ENCODE measurements around the gene GABBR1. TPM values are rescaled to one million over a fixed set of nuclear protein-coding genes. Genes with fewer than 3 reads are reported as not detected.

Gene GABBR1
- total and polyA plus RNA-seq, 12 donors = 10.2 to 41.3 (median 18.2) TPM

GRCh38 chr6:29537714-29538403 is 95.1 kb downstream of the GABBR1 start:
- intact Hi-C loops (cut with DNase I) = no loop called here
- no peak for ATAC-seq
- peaks cover 0 to 20% (median 5%) of the 10 kb centered on the region in 7 donors for H3K27me3 ChIP-seq
- no peak for TF ChIP-seq CTCF (IDR thresholded peaks at IDR 0.05)
- no peaks in the 10 kb centered on the region for H3K36me3 ChIP-seq
- H3K4me1 ChIP-seq = no peaks in the 10 kb centered on the region
- no peak for DNase-seq
- H3K27ac ChIP-seq = no peak overlapping the region
- no peak overlapping the region for H3K4me3 ChIP-seq
- no peaks in the 10 kb centered on the region for H3K9me3 ChIP-seq
- WGBS, 2 donors = 71 to 73% methylated on average over 4 of the region's 4 CpGs

- Histone ChIP-seq H3K27ac (no peak overlapping the region), H3K9me3 (no peaks in the 10 kb centered on the region), H3K36me3 (no peaks in the 10 kb centered on the region), H3K4me3 (no peak overlapping the region), H3K4me1 (no peaks in the 10 kb centered on the region), H3K27me3 (peaks cover 0 to 8% (median 0%) of the 10 kb centered on the region in 7 donors)
- 39 to 66% methylated on average over 2 of the region's 2 CpGs for WGBS, 2 donors
- TF ChIP-seq CTCF (IDR thresholded peaks at IDR 0.05) = no peak
- ATAC-seq (no peak), DNase-seq (no peak)
- intact Hi-C loops (cut with DNase I) = no loop called here
Observed at GRCh38 chr6:29532320-29532951, 100.5 kb downstream of the GABBR1 start.

- intact Hi-C loops (cut with DNase I) = no loop called here
- ATAC-seq (no peak), DNase-seq (no peak)
- no peaks in the 10 kb centered on the region for H3K36me3 ChIP-seq
- peaks cover 0 to 5% (median 0%) of the 10 kb centered on the region in 7 donors for H3K27me3 ChIP-seq
- H3K4me3 ChIP-seq = no peak overlapping the region
- H3K9me3 ChIP-seq = no peaks in the 10 kb centered on the region
- no peaks in the 10 kb centered on the region for H3K4me1 ChIP-seq
- no peak for TF ChIP-seq CTCF (IDR thresholded peaks at IDR 0.05)
- 53 to 65% methylated on average over 3 of the region's 3 CpGs for WGBS, 2 donors
- no peak overlapping the region for H3K27ac ChIP-seq
Observed at GRCh38 chr6:29531668-29532067, 101.3 kb downstream of the GABBR1 start.

DNA sequence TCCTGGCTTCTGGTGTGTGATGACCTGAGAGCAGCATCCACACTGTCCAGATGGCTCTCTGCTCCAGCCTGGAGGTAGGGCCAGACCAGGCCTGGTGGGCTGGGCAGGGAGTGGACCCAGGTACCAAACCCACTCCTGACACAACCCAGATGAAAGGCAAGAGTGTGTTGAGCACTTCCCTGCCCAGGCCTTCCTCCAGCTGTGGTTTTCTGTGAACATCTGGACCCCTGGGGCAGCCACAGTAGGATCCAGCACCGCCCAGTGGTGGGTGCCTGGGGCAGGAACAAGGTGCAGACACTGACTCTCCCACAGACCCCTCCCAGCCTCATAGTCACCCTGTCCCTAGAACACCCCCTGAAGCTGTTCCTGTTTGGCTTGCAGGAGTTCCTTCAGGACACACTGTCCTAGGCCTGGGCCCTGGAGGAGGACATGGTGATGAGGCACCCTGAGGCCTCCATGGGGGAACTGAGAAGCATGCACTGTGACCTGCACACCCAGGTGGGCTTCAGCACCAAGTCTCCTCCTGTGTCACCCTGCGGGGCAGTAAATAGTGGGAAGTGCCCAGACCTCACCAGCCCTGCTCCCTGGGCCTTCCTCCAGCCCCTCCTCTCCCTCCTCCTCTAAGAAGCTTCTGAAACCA is 102.2 kb downstream of the GABBR1 start:
- ATAC-seq = no peak

More for the DNA sequence above, 102.2 kb downstream of the GABBR1 start:
- no peak for TF ChIP-seq CTCF (IDR thresholded peaks at IDR 0.05)
- no peaks in the 10 kb centered on the region for H3K4me1 ChIP-seq
- H3K36me3 ChIP-seq = no peaks in the 10 kb centered on the region
- intact Hi-C loops (cut with DNase I) = no loop called here
- DNase-seq = no peak
- H3K4me3 ChIP-seq = no peak overlapping the region
- 80 to 81% methylated on average over 2 of the region's 2 CpGs for WGBS, 2 donors
- no peaks in the 10 kb centered on the region for H3K9me3 ChIP-seq
- no peak overlapping the region for H3K27ac ChIP-seq
- H3K27me3 ChIP-seq = peaks cover 0 to 4% (median 0%) of the 10 kb centered on the region in 7 donors
